ENCODE results near the gene RDH13.
A peak's percentile ranks its signal among the peaks of the same experiment; 100 is the strongest.

RDH13 gene

DNA sequence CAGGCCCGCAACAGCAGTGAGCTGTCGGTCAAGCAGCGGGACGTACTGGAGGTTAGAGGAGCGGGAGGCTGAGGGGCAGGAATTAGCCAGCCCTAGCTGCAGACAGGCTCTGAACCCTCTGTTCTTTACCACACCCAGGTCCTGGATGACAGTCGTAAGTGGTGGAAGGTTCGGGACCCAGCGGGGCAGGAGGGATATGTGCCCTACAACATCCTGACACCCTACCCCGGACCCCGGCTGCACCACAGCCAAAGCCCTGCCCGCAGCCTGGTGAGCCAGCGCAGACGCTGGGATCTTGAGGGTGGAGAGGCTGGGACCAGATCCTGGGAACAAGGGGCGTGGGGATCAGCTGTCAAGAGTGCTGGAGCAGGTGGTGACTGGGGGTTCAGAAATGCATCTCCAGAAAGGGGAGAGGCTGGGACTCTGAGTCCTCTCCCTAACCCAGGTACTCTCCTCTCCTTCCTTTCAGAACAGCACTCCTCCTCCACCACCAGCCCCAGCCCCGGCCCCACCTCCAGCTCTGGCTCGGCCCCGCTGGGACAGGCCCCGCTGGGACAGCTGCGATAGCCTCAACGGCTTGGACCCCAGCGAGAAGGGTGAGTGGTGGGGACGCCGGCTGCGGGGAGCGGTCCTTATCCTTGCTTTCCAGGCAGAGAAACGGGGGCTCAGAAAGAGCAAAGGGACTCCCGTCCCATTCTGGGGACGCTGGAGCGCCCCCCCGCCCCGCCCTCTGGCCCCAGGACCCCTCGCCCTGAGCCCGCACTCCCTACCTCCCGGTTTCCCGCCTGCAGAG lies 23.2 kb upstream of the RDH13 start:
- Histone ChIP-seq H3K4me3 (ENCODE audit: low read depth, low read length) (no peak overlapping the region), H3K4me1 (ENCODE audit: control insufficient read depth, insufficient read depth, low read length) (no peaks in the 10 kb centered on the region), H3K36me3 (ENCODE audit: control insufficient read depth in 2 of 2, insufficient read depth in 1 of 2, low read length in 2 of 2) (peaks cover 0 to 20% of the 10 kb centered on the region in 2 experiments; a peak in 2 of 3 replicates), H3K27ac (ENCODE audit: extremely low read depth, low read depth, low read length) (no peak overlapping the region), H3K9me3 (ENCODE audit: control insufficient read depth, insufficient read depth, low read depth, low read length) (no peaks in the 10 kb centered on the region)
- CTCF ChIA-PET = interaction anchor here (0.7 to 3.6 kb wide), 3 partner anchors 29 to 126 kb away, joined by 3 to 26 read pairs (median 6); partner anchors contain the start of gene PPP1R12C
- TF ChIP-seq KLF10 (tag by site-specific recombination; IDR thresholded peaks at IDR 0.05) (no peak), ZNF600 (tag by site-specific recombination; IDR thresholded peaks at IDR 0.05) (0 out of 2 replicates have a peak, but pooled peaks have one; percentile 49), ZNF114 (tag by site-specific recombination; IDR thresholded peaks at IDR 0.05) (no peak)
- POLR2A ChIA-PET = interaction anchor here (1.0 kb wide), 1 partner anchor 31 kb away, joined by 5 read pairs; the partner anchor contains the start of gene PPP1R12C

DNA sequence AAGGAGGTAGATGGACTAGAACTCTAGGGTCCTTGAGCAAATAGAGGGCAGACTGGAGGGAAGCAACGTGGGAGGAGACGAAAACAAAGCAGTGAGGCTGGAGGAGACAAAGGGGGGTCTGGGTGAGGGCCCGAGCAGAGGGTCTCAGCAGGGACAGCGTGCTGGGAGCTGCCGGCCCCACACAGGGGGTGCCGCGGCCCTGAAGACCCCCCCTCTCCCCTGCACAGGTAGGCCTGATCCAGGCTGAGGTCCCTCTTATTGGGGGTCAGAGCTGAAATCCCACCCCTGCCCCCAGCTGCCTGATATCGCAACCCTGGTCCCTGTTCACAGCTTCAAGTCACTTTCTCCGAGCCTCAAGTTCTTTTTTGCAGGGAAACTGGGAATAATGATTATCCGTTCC lies 21.5 kb upstream of the RDH13 start:
- no peaks in the 10 kb centered on the region for H3K4me1 ChIP-seq (ENCODE audit: control insufficient read depth, insufficient read depth, low read length)
- TF ChIP-seq ZNF610 (tag by site-specific recombination; IDR thresholded peaks at IDR 0.05; ENCODE audit: borderline replicate concordance) (no peak), ZFP3 (tag by site-specific recombination; IDR thresholded peaks at IDR 0.05; ENCODE audit: low read depth) (no peak), ZNF548 (tag by site-specific recombination; IDR thresholded peaks at IDR 0.05) (no peak), ZNF112 (tag by site-specific recombination; IDR thresholded peaks at IDR 0.05) (no peak), KLF17 (tag by site-specific recombination; IDR thresholded peaks at IDR 0.05) (no peak), GLIS1 (tag by site-specific recombination; IDR thresholded peaks at IDR 0.05) (no peak), INSM2 (tag by site-specific recombination; IDR thresholded peaks at IDR 0.05) (no peak), SP7 (tag by site-specific recombination; IDR thresholded peaks at IDR 0.05) (no peak), ZNF341 (tag by site-specific recombination; IDR thresholded peaks at IDR 0.05; ENCODE audit: low read depth) (no peak), GLI2 (tag by site-specific recombination; IDR thresholded peaks at IDR 0.05; ENCODE audit: borderline replicate concordance, low read depth) (no peak)
- no peak overlapping the region for H3K4me3 ChIP-seq (ENCODE audit: low read depth, low read length)
- H3K9me3 ChIP-seq (ENCODE audit: control insufficient read depth, insufficient read depth, low read depth, low read length) = no peaks in the 10 kb centered on the region
- peaks cover 0 to 14% of the 10 kb centered on the region in 2 experiments; a peak in 2 of 3 replicates for H3K36me3 ChIP-seq (ENCODE audit: control insufficient read depth in 2 of 2, insufficient read depth in 1 of 2, low read length in 2 of 2)
- no peak overlapping the region for H3K27ac ChIP-seq (ENCODE audit: extremely low read depth, low read depth, low read length)
- ChIA-PET POLR2A (interaction anchor here (0.6 to 1.3 kb wide), 2 partner anchors 15 to 51 kb away, joined by 3 to 4 read pairs; no protein-coding TSS in a partner anchor), CTCF (interaction anchor here (0.6 to 1.8 kb wide), 2 partner anchors 76 to 623 kb away, joined by 3 to 6 read pairs; no protein-coding TSS in a partner anchor)

GRCh38 chr19:55083004-55083850 lies 20.3 kb upstream of the RDH13 start:
- peak; percentile 53 for TF ChIP-seq KLF8 (tag by site-specific recombination; IDR thresholded peaks at IDR 0.05)
- no peak for TF ChIP-seq ZNF514 (tag by site-specific recombination; IDR thresholded peaks at IDR 0.05)
- TF ChIP-seq ZNF704 (tag by site-specific recombination; IDR thresholded peaks at IDR 0.05) = no peak
- no peak for TF ChIP-seq SALL2 (tag by site-specific recombination; IDR thresholded peaks at IDR 0.05; ENCODE audit: borderline replicate concordance)
- Histone ChIP-seq H3K9me3 (ENCODE audit: control insufficient read depth, insufficient read depth, low read depth, low read length) (no peaks in the 10 kb centered on the region), H3K36me3 (ENCODE audit: control insufficient read depth in 2 of 2, insufficient read depth in 1 of 2, low read length in 2 of 2) (peaks cover 0 to 13% of the 10 kb centered on the region in 2 experiments; a peak in 1 of 3 replicates), H3K27ac (ENCODE audit: extremely low read depth, low read depth, low read length) (no peak overlapping the region), H3K4me3 (ENCODE audit: low read depth, low read length) (no peak overlapping the region), H3K4me1 (ENCODE audit: control insufficient read depth, insufficient read depth, low read length) (no peaks in the 10 kb centered on the region)
- ChIA-PET CTCF (interaction anchor here (0.6 kb wide), 1 partner anchor 602 kb away, joined by 3 read pairs; no protein-coding TSS in a partner anchor), POLR2A (interaction anchor here (0.5 kb wide), 1 partner anchor 10 kb away, joined by 4 read pairs; no protein-coding TSS in a partner anchor)
